CD4-positive, alpha-beta T cell treated with Interleukin-21 for 1 hour (primary cell): ENCODE measurements around the gene IGSF9B.

Source experiments
- DNase-seq: peaks from one replicate; pipeline ENCODE4 v3.0.0-alpha.2; 2020

IGSF9B gene

GRCh38 chr11:133982876-133983275 is 26.1 kb upstream of the IGSF9B start:
- DNase-seq = no peak

- no peak for DNase-seq
These were observed 25.4 kb upstream of the IGSF9B start for GRCh38 chr11:133982151-133982550.

- no peak for DNase-seq
These were observed 24.4 kb upstream of the IGSF9B start for GRCh38 chr11:133981156-133981555.

GRCh38 chr11:133980665-133981064 is 23.9 kb upstream of the IGSF9B start:
- DNase-seq = no peak

DNA sequence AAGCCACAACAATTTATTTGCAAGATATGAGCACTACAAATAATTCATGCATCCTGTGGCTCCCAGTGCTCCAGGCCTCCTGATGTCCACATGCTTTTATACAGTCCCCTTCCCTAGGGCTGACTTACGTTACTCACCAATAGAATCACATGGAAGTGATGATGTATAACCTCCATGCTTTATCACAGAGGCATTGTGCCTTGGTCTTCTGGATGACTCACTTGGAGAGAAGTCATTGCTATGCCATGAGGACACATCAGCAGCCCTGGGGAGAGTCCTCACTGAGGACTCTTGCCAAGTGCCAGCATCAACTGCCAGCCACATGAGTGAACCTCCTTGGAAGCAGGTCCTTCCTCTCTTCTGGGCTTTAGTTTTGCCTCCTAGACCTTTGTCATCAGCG is 22.0 kb upstream of the IGSF9B start:
- DNase-seq = no peak

GRCh38 chr11:133977067-133977677 is 20.4 kb upstream of the IGSF9B start:
- no peak for DNase-seq

DNA sequence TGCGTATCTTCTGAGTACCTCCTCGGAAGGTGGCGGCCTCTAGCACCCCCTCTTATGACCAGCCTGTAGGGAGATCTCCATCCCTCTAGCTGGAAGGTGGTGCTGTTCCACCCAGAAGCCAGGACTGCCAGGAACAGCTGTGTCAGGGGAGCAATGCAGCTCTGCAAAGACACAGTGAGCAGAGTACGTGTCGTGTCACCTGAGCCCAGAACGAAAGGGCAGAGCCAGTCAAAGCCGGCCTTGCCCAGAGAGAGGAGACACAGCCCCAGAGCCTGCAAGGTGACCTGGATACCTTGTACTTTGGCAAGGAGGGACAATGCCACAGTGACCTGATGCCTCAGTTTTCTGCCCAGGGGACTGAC is 18.7 kb upstream of the IGSF9B start:
- DNase-seq = no peak

GRCh38 chr11:133974836-133975487 is 18.2 kb upstream of the IGSF9B start:
- DNase-seq = no peak

- no peak for DNase-seq
These were observed 15.1 kb upstream of the IGSF9B start for GRCh38 chr11:133971881-133972280.

DNA sequence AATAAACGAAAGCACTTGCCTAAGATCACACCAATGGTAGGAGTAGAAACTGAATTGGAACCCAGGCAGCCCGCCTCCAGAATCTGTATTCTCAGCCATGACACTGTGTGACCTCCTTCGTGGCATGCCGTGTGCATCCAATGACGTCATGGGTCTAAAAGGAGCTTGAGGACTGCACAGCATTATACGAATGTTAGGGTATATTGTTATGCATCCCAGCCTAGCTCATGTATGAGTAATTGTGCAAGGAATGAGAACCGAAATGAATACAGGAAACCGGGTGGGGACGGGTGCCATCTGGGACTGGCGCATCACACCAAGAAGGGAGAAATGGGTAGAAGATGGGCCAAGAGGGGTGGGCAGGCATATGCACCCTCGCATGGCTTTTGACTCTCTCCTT is 12.3 kb upstream of the IGSF9B start:
- no peak for DNase-seq

- no peak for DNase-seq
These were observed 11.5 kb upstream of the IGSF9B start for GRCh38 chr11:133968300-133968699.

- DNase-seq = no peak
These were observed 11.0 kb upstream of the IGSF9B start for GRCh38 chr11:133967599-133968238.

DNA sequence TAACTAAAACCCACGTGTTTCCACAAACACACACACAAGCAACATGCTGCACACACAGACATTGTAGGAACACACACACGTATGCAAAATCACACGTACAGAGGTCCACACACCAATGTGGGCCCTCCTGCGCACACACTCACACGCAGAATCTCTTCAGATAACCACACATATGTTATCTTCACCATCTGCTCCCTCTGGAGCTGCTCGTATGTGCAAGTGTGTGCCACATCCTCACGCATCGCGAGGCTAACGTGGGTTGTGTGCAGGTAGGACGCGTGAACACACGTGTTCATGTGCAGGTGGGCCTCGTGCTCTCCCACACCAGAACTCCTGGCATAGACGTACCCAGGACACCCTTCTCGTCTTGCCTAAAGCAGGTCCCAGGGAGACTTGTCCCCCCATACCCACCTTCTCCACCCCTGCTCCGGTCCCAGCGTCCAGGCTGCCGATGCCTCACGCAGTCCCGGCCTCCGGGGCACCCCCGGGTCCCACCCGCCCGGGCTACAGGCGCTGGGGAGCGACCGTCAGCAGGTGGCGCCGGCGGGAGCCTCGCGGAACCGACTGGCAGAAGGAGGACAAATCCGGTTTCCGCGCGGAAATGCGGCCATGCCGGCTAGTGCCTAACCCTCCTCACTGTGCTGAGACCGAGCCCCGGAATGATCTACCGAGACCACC is 10.3 kb upstream of the IGSF9B start:
- DNase-seq = peak; percentile 65

- no peak for DNase-seq
These were observed 9.4 kb upstream of the IGSF9B start for GRCh38 chr11:133966172-133966651.

- no peak for DNase-seq
These were observed 8.3 kb upstream of the IGSF9B start for GRCh38 chr11:133965031-133965601.

- no peak for DNase-seq
These were observed 7.6 kb upstream of the IGSF9B start for GRCh38 chr11:133964356-133964755.

DNA sequence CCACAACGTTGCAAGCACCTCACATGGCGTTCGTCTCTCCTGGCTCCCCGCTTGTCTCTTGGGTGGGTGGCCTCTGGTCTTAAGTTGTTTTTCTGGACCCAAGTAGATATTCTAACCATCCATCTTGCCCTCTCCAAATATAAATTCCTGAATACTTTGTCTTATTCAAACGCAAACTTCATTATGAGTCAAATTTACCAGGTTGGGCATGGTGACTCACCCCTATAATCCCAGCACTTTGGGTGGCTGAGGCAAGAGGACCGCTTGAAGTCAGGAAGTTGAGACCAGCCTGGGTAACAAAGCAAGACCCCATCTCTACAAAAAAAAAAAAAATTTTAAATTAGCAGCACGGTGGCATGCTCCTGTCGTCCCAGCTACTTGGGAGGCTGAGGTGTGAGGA is 5.1 kb upstream of the IGSF9B start:
- no peak for DNase-seq

DNA sequence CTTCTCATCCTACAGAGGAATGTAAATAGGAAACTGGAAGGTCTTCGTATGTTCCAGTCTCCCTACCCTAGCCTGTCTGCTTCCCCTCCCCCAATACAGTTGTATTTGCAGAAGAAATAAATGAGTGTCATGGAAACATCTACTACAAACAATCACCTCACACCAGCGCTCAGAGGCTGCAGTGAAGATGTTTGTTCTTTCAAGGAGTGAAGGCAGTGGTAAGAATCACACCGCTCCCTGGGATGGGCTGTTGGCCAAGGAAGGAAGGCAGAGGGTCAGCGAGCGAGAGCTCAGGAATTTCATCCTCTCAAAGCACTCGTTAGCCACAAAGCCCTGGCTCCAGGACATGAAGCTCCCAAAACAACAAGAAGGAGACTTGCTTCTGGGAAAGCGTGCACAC is 1.1 kb upstream of the IGSF9B start:
- no peak for DNase-seq

- no peak for DNase-seq
These were observed 785 bp downstream of the IGSF9B start for GRCh38 chr11:133955945-133956421.

DNA sequence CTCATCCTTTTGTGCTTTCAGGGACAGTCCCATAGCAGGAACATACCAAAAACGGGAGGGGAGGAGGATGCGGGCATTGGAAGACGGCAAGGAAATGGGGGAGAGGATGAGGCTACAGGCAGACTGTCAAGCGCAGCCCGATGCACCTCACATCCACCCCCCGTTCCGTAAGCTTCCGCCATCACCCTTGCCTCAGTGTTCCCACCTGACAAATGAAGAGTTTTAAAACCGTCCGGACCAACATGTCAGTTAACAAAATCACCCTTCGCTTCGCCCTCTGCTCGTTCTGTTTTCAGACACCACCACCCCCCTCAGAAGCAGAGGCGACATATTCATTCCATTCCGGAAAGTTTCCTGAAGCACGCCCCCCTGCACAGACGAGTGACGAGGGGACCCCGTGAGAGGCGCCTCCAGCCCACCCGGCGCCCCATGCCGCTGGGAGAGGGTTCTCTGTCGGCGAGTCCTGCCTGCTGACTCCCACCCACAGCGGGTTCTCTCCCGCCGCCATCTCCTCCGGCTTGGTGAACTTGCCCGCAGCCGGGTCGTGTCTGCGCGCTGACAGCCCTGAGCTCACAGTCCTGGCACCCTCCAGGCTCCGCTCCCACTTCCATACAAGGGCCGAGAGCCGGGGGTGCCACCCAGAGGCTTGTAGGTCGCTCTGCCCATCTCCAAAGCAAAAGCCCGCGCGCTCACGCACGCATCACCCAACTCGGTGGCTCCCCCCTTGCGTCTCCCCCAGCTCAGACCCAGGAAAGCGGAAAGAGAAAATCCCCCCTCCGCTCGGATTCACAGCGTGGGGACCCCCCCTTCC is 1.5 kb downstream of the IGSF9B start:
- peak; percentile 45 for DNase-seq

DNA sequence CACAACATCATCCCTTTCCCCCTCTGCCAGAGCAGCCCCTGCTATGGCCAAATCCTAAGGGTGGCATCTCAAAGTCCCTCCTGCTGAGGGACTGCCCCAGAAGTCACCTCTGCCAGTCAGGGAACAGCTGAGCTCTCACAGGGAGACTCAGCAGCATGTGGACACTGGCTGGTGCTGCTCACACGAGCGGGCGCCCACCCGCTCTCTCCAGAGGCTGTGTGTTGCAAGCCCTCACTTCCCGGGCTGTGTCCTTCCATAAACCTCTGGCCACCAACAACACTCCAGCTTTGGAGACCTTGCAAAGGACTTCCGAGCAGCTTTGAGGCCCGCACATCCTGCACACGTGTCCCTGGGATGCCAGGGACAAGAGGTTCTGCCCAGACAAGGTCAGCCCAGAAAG is 2.8 kb downstream of the IGSF9B start:
- no peak for DNase-seq

DNA sequence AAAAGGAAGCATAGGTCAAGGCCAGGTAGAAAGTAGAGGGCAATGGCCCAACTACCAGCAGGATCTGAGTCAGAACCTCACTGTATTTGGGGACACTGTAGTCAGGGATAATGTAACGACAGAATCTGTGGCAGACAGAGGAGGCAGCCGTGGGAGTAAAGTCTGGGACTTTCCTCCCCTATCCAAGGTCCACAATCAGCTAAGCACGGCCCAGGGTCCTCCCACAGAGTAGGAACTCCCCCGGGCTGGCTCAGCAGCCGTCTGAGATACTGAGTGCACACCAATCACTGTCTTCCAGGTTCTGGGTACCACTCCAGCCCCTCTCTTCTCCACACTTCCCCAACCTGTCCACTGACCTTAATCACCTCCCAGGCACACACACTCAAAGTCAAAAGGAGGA is 3.2 kb downstream of the IGSF9B start:
- DNase-seq = no peak
